ENCODE measurements around the gene SLC30A1.

- TF ChIP-seq EZH2 (IDR thresholded peaks at IDR 0.05; ENCODE audit: borderline replicate concordance, low read length) (no peak), CTCF (IDR thresholded peaks at IDR 0.05; ENCODE audit: low read length) (no peak)
Observed at GRCh38 chr1:211577277-211577818, 1.6 kb downstream of the SLC30A1 start.

Measured in OCI-LY1 (cell line).